T-helper 1 cell treated with Interleukin-12 subunit alpha and Interleukin-12 subunit beta and Interleukin-4 antibody, amounts not matched to agents 30 ng/mL and 1 ng/mL, for 36 hours (primary cell): Measurements from ENCODE around the gene NRL. TPM values are rescaled to one million over a fixed set of nuclear protein-coding genes. Genes with fewer than 3 reads are reported as not detected.
"Not testable (repeated sequence)": the region's sequence is repeated elsewhere in the genome, so short reads cannot be mapped to it uniquely, and the experiment has no call there.

ENCODE experiments used
- intact Hi-C: fragments of 100-400 bp; cut with micrococcal nuclease; formaldehyde crosslinking; loops from one replicate; pipeline ENCODE4 v1.15.1; 2024
- total RNA-seq: library from RNA; stranded (reverse); gene quantifications from 2 replicates; pipeline ENCODE4 v1.2.3, GENCODE V29; 2022

NRL gene
- total RNA-seq, 1 donor from 2014 or later, result 2.5 TPM

- intact Hi-C loops, result no loop called here
Measured at GRCh38 chr14:24032727-24033418, 81.9 kb downstream of the NRL start.

- intact Hi-C loops, result not testable (repeated sequence)
Measured at GRCh38 chr14:24031331-24031730, 83.4 kb downstream of the NRL start.

- intact Hi-C loops, result not testable (repeated sequence)
Measured at GRCh38 chr14:24029687-24030086, 85.1 kb downstream of the NRL start.

Other genes starting within 250 kb of the NRL start
- 16.0 and 16.3 TPM in 2 replicates for gene DHRS4, start 161.2 kb downstream of the NRL start, total RNA-seq
- gene DHRS4L2, start 126.0 kb downstream of the NRL start, total RNA-seq, result 17.6 and 19.0 TPM in 2 replicates
- 2.3 and 3.2 TPM in 2 replicates for gene CARMIL3, start 62.9 kb downstream of the NRL start, total RNA-seq
- gene CPNE6, start 43.4 kb downstream of the NRL start, total RNA-seq, result not detected in 2 replicates
- 46.1 and 51.2 TPM in 2 replicates for gene PCK2, start 20.6 kb downstream of the NRL start, total RNA-seq
- 81.8 and 89.9 TPM in 2 replicates for gene DCAF11, start 172 bp downstream of the NRL start, total RNA-seq
- 1.1 and 1.7 TPM in 2 replicates for gene FITM1, start 15.7 kb upstream of the NRL start, total RNA-seq
- 545 and 567 TPM in 2 replicates for gene PSME1, start 21.2 kb upstream of the NRL start, total RNA-seq
- 17.9 and 18.2 TPM in 2 replicates for gene EMC9, start 26.6 kb upstream of the NRL start, total RNA-seq
- 802 and 822 TPM in 2 replicates for gene PSME2, start 31.7 kb upstream of the NRL start, total RNA-seq
- 145 and 153 TPM in 2 replicates for gene RNF31, start 32.5 kb upstream of the NRL start, total RNA-seq
- gene IRF9, start 46.3 kb upstream of the NRL start, total RNA-seq, result 304 and 321 TPM in 2 replicates
- gene REC8, start 57.1 kb upstream of the NRL start, total RNA-seq, result 72.3 and 78.3 TPM in 2 replicates
- gene IPO4, start 73.9 kb upstream of the NRL start, total RNA-seq, result 48.1 and 50.6 TPM in 2 replicates
- 35.8 and 45.3 TPM in 2 replicates for gene TM9SF1, start 80.5 kb upstream of the NRL start, total RNA-seq
- gene TSSK4, start 90.7 kb upstream of the NRL start, total RNA-seq, result 0.27 and 0.83 TPM in 2 replicates
- 96.5 and 104 TPM in 2 replicates for gene CHMP4A, start 98.5 kb upstream of the NRL start, total RNA-seq
- gene MDP1, start 101.1 kb upstream of the NRL start, total RNA-seq, result 11.8 and 14.5 TPM in 2 replicates
- 187 and 191 TPM in 2 replicates for gene NEDD8, start 117.4 kb upstream of the NRL start, total RNA-seq
- 58.0 and 71.9 TPM in 2 replicates for gene GMPR2, start 118.0 kb upstream of the NRL start, total RNA-seq
- gene TINF2, start 127.7 kb upstream of the NRL start, total RNA-seq, result 148 and 151 TPM in 2 replicates
- gene TGM1, start 148.2 kb upstream of the NRL start, total RNA-seq, result 6.4 and 6.7 TPM in 2 replicates
- gene RABGGTA, start 156.6 kb upstream of the NRL start, total RNA-seq, result 51.6 and 55.3 TPM in 2 replicates
- 23.3 and 25.2 TPM in 2 replicates for gene DHRS1, start 184.8 kb upstream of the NRL start, total RNA-seq
- 40.1 and 42.6 TPM in 2 replicates for gene NOP9, start 184.9 kb upstream of the NRL start, total RNA-seq
- 23.7 and 27.8 TPM in 2 replicates for gene CIDEB, start 193.0 kb upstream of the NRL start, total RNA-seq
- gene LTB4R2, start 195.2 kb upstream of the NRL start, total RNA-seq, result 15.1 and 17.8 TPM in 2 replicates
- gene LTB4R, start 196.6 kb upstream of the NRL start, total RNA-seq, result 21.6 and 24.2 TPM in 2 replicates
- gene ADCY4, start 220.1 kb upstream of the NRL start, total RNA-seq, result 4.3 and 5.3 TPM in 2 replicates
- 37.1 and 41.9 TPM in 2 replicates for gene RIPK3, start 225.0 kb upstream of the NRL start, total RNA-seq